HepG2 (cell line): ENCODE data around the gene CMPK1. TPM values are rescaled to one million over a fixed set of nuclear protein-coding genes. Genes with fewer than 3 reads are reported as not detected.

Source experiments
- CBX1 ChIP-seq: IDR thresholded peaks from one replicate; pipeline ENCODE4 v1.6.1; 2016; ENCODE audit warnings: antibody characterized with exemption, low read depth
- CCAR2 ChIP-seq: fragments of 200-400 bp; formaldehyde crosslinking; optimal IDR thresholded peaks from 2 replicates; pipeline ENCODE3; 2018; ENCODE audit warnings: low read depth, mild to moderate bottlenecking, low read length, moderate library complexity
- ETV6 ChIP-seq: sonication (generic); formaldehyde crosslinking; conservative IDR thresholded peaks from 2 replicates; pipeline ENCODE4 v1.4.0; 2020; ENCODE audit warnings: missing genetic modification reagents
- FOXP1 ChIP-seq, 2 experiments: fragments of 450-650 bp in 1 of 2; IDR thresholded peaks; 2 replicates each; pipeline ENCODE4 v1.6.1; 2017 to 2018; ENCODE audit warnings: antibody characterized with exemption in 1 of 2
- GTF3A ChIP-seq: sonication (generic); formaldehyde crosslinking; conservative IDR thresholded peaks from 2 replicates; pipeline ENCODE4 v1.4.0; 2020; ENCODE audit warnings: mild to moderate bottlenecking, missing genetic modification reagents
- HDAC6 ChIP-seq: fragments of 200-600 bp; sonication (generic); IDR thresholded peaks from 2 replicates; pipeline ENCODE4 v1.7.0; 2017; ENCODE audit warnings: mild to moderate bottlenecking, antibody characterized with exemption, low read length, low read depth
- ISL2 ChIP-seq: sonication (generic); formaldehyde crosslinking; IDR thresholded peaks from 2 replicates; pipeline ENCODE4 v1.5.0; 2020; ENCODE audit warnings: missing genetic modification reagents
- JARID2 ChIP-seq: sonication (generic); formaldehyde crosslinking; IDR thresholded peaks from 2 replicates; pipeline ENCODE4 v1.8.1; 2023; ENCODE audit warnings: missing genetic modification reagents, inconsistent platforms; ENCODE audit not compliant: insufficient replicate concordance
- KDM6A ChIP-seq: IDR thresholded peaks from 2 replicates; pipeline ENCODE4 v1.6.1; 2016; ENCODE audit warnings: low read depth
- KMT2A ChIP-seq: sonication (generic); formaldehyde crosslinking; IDR thresholded peaks from 2 replicates; pipeline ENCODE4 v1.4.0; 2020; ENCODE audit warnings: missing genetic modification reagents
- MAF1 ChIP-seq: sonication (generic); formaldehyde crosslinking; IDR thresholded peaks from 2 replicates; pipeline ENCODE4 v1.5.0; 2020; ENCODE audit warnings: missing genetic modification reagents, borderline replicate concordance
- NBN ChIP-seq: fragments of 450-650 bp; conservative IDR thresholded peaks from 2 replicates; pipeline ENCODE4 v1.6.1; 2017
- SP2 ChIP-seq: sonication (generic); formaldehyde crosslinking; IDR thresholded peaks from 2 replicates; pipeline ENCODE4 v1.5.1; 2020; ENCODE audit warnings: mild to moderate bottlenecking, missing genetic modification reagents
- ZFP36L1 ChIP-seq: sonication (generic); formaldehyde crosslinking; IDR thresholded peaks from 2 replicates; pipeline ENCODE4 v1.8.0; 2022; ENCODE audit warnings: mild to moderate bottlenecking, missing genetic modification reagents, moderate library complexity
- ZFP36L2 ChIP-seq: sonication (generic); formaldehyde crosslinking; IDR thresholded peaks from 2 replicates; pipeline ENCODE4 v1.4.0; 2020; ENCODE audit warnings: missing genetic modification reagents
- ZNF234 ChIP-seq: sonication (generic); formaldehyde crosslinking; conservative IDR thresholded peaks from 2 replicates; pipeline ENCODE4 v1.5.1; 2020; ENCODE audit warnings: mild to moderate bottlenecking, missing genetic modification reagents
- ZNF317 ChIP-seq: sonication (generic); formaldehyde crosslinking; IDR thresholded peaks from 2 replicates; pipeline ENCODE4 v1.5.0; 2020; ENCODE audit warnings: mild to moderate bottlenecking, missing genetic modification reagents
- ZNF382 ChIP-seq: sonication (generic); formaldehyde crosslinking; IDR thresholded peaks from 2 replicates; pipeline ENCODE4 v1.5.0; 2020; ENCODE audit warnings: missing genetic modification reagents, mild to moderate bottlenecking, borderline replicate concordance
- ZNF451 ChIP-seq: sonication (generic); formaldehyde crosslinking; IDR thresholded peaks from 2 replicates; pipeline ENCODE4 v1.5.0; 2020; ENCODE audit warnings: mild to moderate bottlenecking, missing genetic modification reagents
- ZNF468 ChIP-seq: sonication (generic); formaldehyde crosslinking; IDR thresholded peaks from 2 replicates; pipeline ENCODE4 v1.8.0; 2022; ENCODE audit warnings: mild to moderate bottlenecking, moderate library complexity, missing genetic modification reagents
- ZNF598 ChIP-seq: sonication (generic); formaldehyde crosslinking; IDR thresholded peaks from 2 replicates; pipeline ENCODE4 v1.5.1; 2020; ENCODE audit warnings: mild to moderate bottlenecking, missing genetic modification reagents, borderline replicate concordance
- ZSCAN29 ChIP-seq: sonication (generic); formaldehyde crosslinking; conservative IDR thresholded peaks from 2 replicates; pipeline ENCODE4 v1.4.0; 2020; ENCODE audit warnings: mild to moderate bottlenecking, missing genetic modification reagents
- polyA plus RNA-seq, 8 experiments: library from polyadenylated mRNA; depleted of rRNA in 3 of 8; stranded (reverse) in 7 of 8; unstranded in 1 of 8; fragments of >200 nt; fragmentation: Illumina TruSeq in 4 of 8; extraction: Trizol in 4 of 8; gene quantifications; 2 replicates each; pipeline versions ENCODE4 v1.2.1 to v1.2.3, GENCODE V29; 2011 to 2016; ENCODE audit warnings: low read depth in 4 of 8, missing spikeins in 1 of 8, mixed read lengths in 1 of 8; ENCODE audit not compliant: insufficient read depth in 1 of 8
- total RNA-seq, 5 experiments: library from RNA; depleted of rRNA; stranded (reverse); fragments of >200 nt; fragmentation: Illumina TruSeq; extraction: Trizol; gene quantifications; 2 replicates each; pipeline ENCODE4 v1.2.3, GENCODE V29; 2016; ENCODE audit warnings: low read depth in 1 of 5
- TF ChIP-seq, protein P1 (sequence below): IDR thresholded peaks from 2 replicates; pipeline ENCODE4 v1.6.1; 2016; ENCODE audit warnings: low read depth, borderline replicate concordance
- TF ChIP-seq, protein P2 (sequence below): sonication (generic); formaldehyde crosslinking; IDR thresholded peaks from 2 replicates; pipeline ENCODE4 v1.4.0; 2020; ENCODE audit warnings: mild to moderate bottlenecking, missing genetic modification reagents
- TF ChIP-seq, protein P3 (sequence below): sonication (generic); formaldehyde crosslinking; IDR thresholded peaks from 2 replicates; pipeline ENCODE4 v1.5.1; 2020; ENCODE audit warnings: mild to moderate bottlenecking, missing genetic modification reagents, moderate library complexity
- TF ChIP-seq, protein P4 (sequence below): sonication (generic); formaldehyde crosslinking; IDR thresholded peaks from 2 replicates; pipeline ENCODE4 v1.4.0; 2020; ENCODE audit warnings: missing genetic modification reagents
- TF ChIP-seq, protein P5 (sequence below): sonication (generic); formaldehyde crosslinking; IDR thresholded peaks from 2 replicates; pipeline ENCODE4 v1.4.0; 2020; ENCODE audit warnings: low read depth, mild to moderate bottlenecking, missing genetic modification reagents

The CMPK1 gene
- total and polyA plus RNA-seq, 2 of the 13 experiments (the other 11 are each of a cell fraction or from before 2014, with no cell fraction given), result 38.3 to 92.0 TPM

DNA sequence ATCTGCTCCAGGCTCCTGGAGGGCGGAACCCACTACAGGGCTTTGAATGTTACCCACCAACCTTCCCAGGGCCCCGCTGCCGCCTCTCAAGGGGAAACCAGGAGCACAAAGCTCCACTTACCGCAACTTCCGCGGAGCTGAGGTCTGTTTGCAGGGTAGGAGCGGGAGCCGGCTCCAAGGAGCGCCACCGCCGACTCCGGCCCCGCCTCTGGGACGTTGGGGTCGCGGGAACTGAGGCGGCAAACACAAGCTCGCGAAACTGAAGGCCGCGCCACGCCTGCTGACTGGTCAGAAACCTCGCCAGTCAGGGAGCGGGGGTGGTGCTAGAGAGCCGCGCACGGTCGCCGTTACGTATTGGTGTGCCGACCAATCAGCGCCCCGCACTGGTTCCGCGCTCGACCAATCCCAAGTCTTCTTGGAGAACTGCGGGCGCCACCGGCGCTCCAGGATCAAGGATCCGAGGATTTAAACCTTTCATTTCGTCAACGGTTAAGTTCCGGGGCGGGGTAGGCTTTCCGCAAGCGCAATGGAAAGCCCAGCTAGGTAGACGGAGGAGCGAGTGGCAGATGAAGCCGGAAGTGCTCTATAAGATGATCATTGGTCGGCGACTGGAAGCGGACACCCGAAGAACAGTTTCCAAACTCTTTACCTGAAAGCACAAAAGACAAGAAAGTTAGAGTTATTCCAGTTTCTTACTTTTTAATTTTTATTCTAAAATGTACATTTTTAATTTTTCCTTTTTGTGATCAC, 19.5 kb upstream of the CMPK1 start, which contains the start of gene STIL (continued):
- no peak for TF ChIP-seq CBX1
- TF ChIP-seq SP2 (CRISPR knock-in tag), result peak; percentile 90
- no peak for TF ChIP-seq MAF1 (CRISPR knock-in tag)
- TF ChIP-seq, protein P1, sequence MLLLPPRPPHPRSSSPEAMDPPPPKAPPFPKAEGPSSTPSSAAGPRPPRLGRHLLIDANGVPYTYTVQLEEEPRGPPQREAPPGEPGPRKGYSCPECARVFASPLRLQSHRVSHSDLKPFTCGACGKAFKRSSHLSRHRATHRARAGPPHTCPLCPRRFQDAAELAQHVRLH, result no peak
- TF ChIP-seq, protein P2, sequence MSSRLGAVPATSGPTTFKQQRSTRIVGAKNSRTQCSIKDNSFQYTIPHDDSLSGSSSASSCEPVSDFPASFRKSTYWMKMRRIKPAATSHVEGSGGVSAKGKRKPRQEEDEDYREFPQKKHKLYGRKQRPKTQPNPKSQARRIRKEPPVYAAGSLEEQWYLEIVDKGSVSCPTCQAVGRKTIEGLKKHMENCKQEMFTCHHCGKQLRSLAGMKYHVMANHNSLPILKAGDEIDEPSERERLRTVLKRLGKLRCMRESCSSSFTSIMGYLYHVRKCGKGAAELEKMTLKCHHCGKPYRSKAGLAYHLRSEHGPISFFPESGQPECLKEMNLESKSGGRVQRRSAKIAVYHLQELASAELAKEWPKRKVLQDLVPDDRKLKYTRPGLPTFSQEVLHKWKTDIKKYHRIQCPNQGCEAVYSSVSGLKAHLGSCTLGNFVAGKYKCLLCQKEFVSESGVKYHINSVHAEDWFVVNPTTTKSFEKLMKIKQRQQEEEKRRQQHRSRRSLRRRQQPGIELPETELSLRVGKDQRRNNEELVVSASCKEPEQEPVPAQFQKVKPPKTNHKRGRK (CRISPR knock-in tag), result no peak
- no peak for TF ChIP-seq GTF3A
- TF ChIP-seq ZNF468 (CRISPR knock-in tag), result peak; percentile 71; the same call in 1 of the 2 replicates
- no peak for TF ChIP-seq ZNF451 (CRISPR knock-in tag)
- peak; percentile 58; the same call in 1 of the 2 replicates for TF ChIP-seq ZNF598 (CRISPR knock-in tag)
- TF ChIP-seq, protein P3, sequence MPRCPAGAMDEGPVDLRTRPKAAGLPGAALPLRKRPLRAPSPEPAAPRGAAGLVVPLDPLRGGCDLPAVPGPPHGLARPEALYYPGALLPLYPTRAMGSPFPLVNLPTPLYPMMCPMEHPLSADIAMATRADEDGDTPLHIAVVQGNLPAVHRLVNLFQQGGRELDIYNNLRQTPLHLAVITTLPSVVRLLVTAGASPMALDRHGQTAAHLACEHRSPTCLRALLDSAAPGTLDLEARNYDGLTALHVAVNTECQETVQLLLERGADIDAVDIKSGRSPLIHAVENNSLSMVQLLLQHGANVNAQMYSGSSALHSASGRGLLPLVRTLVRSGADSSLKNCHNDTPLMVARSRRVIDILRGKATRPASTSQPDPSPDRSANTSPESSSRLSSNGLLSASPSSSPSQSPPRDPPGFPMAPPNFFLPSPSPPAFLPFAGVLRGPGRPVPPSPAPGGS (CRISPR knock-in tag), result no peak
- no peak for TF ChIP-seq ZFP36L2 (CRISPR knock-in tag)
- TF ChIP-seq ZFP36L1 (CRISPR knock-in tag), result no peak; the same call in 1 of the 2 replicates
- TF ChIP-seq ZNF317 (CRISPR knock-in tag), result no peak
- no peak for TF ChIP-seq ZNF382 (CRISPR knock-in tag)
- TF ChIP-seq KDM6A (CRISPR knock-in tag), result no peak
- no peak for TF ChIP-seq ZNF234
- TF ChIP-seq, protein P4, sequence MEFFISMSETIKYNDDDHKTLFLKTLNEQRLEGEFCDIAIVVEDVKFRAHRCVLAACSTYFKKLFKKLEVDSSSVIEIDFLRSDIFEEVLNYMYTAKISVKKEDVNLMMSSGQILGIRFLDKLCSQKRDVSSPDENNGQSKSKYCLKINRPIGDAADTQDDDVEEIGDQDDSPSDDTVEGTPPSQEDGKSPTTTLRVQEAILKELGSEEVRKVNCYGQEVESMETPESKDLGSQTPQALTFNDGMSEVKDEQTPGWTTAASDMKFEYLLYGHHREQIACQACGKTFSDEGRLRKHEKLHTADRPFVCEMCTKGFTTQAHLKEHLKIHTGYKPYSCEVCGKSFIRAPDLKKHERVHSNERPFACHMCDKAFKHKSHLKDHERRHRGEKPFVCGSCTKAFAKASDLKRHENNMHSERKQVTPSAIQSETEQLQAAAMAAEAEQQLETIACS (CRISPR knock-in tag), result no peak
- no peak for TF ChIP-seq CCAR2
- TF ChIP-seq ISL2 (CRISPR knock-in tag), result no peak; the same call in 1 of the 2 replicates
- no peak for TF ChIP-seq ZSCAN29 (CRISPR knock-in tag)
- TF ChIP-seq JARID2 (CRISPR knock-in tag), result no peak
- no peak for TF ChIP-seq ETV6 (CRISPR knock-in tag)
- TF ChIP-seq, protein P5, sequence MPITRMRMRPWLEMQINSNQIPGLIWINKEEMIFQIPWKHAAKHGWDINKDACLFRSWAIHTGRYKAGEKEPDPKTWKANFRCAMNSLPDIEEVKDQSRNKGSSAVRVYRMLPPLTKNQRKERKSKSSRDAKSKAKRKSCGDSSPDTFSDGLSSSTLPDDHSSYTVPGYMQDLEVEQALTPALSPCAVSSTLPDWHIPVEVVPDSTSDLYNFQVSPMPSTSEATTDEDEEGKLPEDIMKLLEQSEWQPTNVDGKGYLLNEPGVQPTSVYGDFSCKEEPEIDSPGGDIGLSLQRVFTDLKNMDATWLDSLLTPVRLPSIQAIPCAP (CRISPR knock-in tag), result no peak
- TF ChIP-seq NBN, result no peak
- no peak for TF ChIP-seq FOXP1 (IDR thresholded peaks at IDR 0.05)
- no peak for TF ChIP-seq FOXP1 (CRISPR knock-in tag; IDR thresholded peaks at IDR 0.05)
- TF ChIP-seq HDAC6, result no peak
- peak; percentile 80 for TF ChIP-seq KMT2A
